IPS-NIHi11 (cell line): ENCODE data around the gene PSMB1.
"Not testable (repeated sequence)": the region's sequence is repeated elsewhere in the genome, so short reads cannot be mapped to it uniquely, and the experiment has no call there.

ENCODE experiments used
- DNase-seq: peaks from one replicate; pipeline ENCODE4 v3.0.0; 2012; ENCODE audit warnings: mixed read lengths, low spot score

Gene PSMB1

GRCh38 chr6:170535004-170535403 lies 18.1 kb downstream of the PSMB1 start:
- DNase-seq = no peak

- DNase-seq = no peak
Measured at GRCh38 chr6:170533792-170534191, 19.3 kb downstream of the PSMB1 start.

- DNase-seq = no peak
Measured at GRCh38 chr6:170532867-170533488, 20.1 kb downstream of the PSMB1 start.

- peak; percentile 83 for DNase-seq
Measured at GRCh38 chr6:170529839-170530469, 23.2 kb downstream of the PSMB1 start.

- DNase-seq = not testable (repeated sequence)
Measured at GRCh38 chr6:170527995-170528394, 25.1 kb downstream of the PSMB1 start.

- no peak for DNase-seq
Measured at GRCh38 chr6:170525795-170526194, 27.3 kb downstream of the PSMB1 start.

GRCh38 chr6:170524172-170524502 lies 29.0 kb downstream of the PSMB1 start:
- DNase-seq = no peak

GRCh38 chr6:170523256-170524171 lies 29.6 kb downstream of the PSMB1 start:
- no peak for DNase-seq

- DNase-seq = peak; percentile 64
Measured at GRCh38 chr6:170522565-170523183, 30.4 kb downstream of the PSMB1 start.

GRCh38 chr6:170516783-170517616 lies 36.1 kb downstream of the PSMB1 start:
- DNase-seq = peak; percentile 53

GRCh38 chr6:170514908-170515307 lies 38.2 kb downstream of the PSMB1 start:
- no peak for DNase-seq

GRCh38 chr6:170512249-170512648 lies 40.9 kb downstream of the PSMB1 start:
- DNase-seq = no peak

GRCh38 chr6:170510631-170511030 lies 42.5 kb downstream of the PSMB1 start:
- DNase-seq = no peak

- DNase-seq = no peak
Measured at GRCh38 chr6:170509723-170510018, 43.4 kb downstream of the PSMB1 start.

- not testable (repeated sequence) for DNase-seq
Measured at GRCh38 chr6:170508892-170509722, 44.0 kb downstream of the PSMB1 start.

- DNase-seq = not testable (repeated sequence)
Measured at GRCh38 chr6:170508275-170508674, 44.8 kb downstream of the PSMB1 start.

GRCh38 chr6:170507728-170508127 lies 45.4 kb downstream of the PSMB1 start:
- not testable (repeated sequence) for DNase-seq

- DNase-seq = no peak
Measured at GRCh38 chr6:170506446-170506845, 46.7 kb downstream of the PSMB1 start.

GRCh38 chr6:170505306-170505705 lies 47.8 kb downstream of the PSMB1 start:
- DNase-seq = no peak

GRCh38 chr6:170504479-170504878 lies 48.6 kb downstream of the PSMB1 start:
- no peak for DNase-seq

- no peak for DNase-seq
Measured at GRCh38 chr6:170503414-170503761, 49.7 kb downstream of the PSMB1 start.
